CMK (cell line): ENCODE data around the gene C19orf38.

Source experiments
- DNase-seq: peaks from one replicate; pipeline ENCODE4 v3.0.0-alpha.2; 2010; ENCODE audit warnings: low read depth

C19orf38 gene

GRCh38 chr19:10911579-10912363 lies 63.6 kb downstream of the C19orf38 start:
- DNase-seq = no peak

GRCh38 chr19:10912619-10913018 lies 64.4 kb downstream of the C19orf38 start:
- DNase-seq = no peak

GRCh38 chr19:10913716-10914340 lies 65.6 kb downstream of the C19orf38 start:
- DNase-seq = no peak

- no peak for DNase-seq
These were observed 67.2 kb downstream of the C19orf38 start for GRCh38 chr19:10915130-10916091.

DNA sequence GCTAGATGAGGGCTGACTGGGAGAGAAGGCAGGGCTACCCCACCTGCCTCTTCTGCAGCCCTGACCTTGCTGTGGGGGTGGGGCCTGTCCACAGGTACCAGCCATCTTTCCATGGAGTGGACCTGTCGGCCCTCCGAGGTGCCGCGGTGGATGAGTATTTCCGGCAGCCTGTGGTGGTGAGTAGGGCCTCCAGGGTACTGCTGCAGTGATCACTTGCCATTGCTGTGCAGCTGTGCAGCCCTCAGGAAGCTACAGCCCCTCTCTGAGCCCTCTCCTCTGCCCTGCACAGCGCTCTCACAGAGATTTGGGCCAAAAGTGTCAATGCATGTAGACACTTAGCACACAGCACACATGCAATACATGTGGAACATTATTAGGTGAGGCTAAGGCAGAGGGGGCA lies 68.4 kb downstream of the C19orf38 start:
- DNase-seq = no peak

DNA sequence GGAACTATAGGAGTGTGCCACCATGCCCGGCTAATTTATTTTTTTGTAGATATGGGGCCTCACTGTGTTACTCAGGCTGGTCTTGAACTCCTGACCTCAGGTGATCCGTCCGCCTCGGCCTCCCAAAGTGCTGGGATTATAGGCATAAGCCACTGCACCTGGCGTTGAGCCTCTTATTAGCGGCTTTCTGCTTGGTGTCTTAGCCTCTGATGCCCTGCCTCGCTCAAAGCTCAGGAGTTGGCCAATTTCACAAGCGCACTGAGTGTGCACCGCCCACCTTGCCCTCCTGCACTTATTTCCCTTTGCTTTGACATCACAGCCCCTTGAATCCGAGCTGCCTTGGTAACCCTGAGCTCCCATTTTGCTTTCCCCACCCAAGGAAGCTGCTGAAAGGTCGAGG lies 70.1 kb downstream of the C19orf38 start:
- no peak for DNase-seq
